GM12874 (cell line): Measurements from ENCODE around the gene NSFL1C.

ENCODE experiments used
- TF ChIP-seq, protein P1 (sequence below): IDR thresholded peaks from 2 replicates; pipeline ENCODE4 v1.5.1; 2011; ENCODE audit warnings: low read depth, mild to moderate bottlenecking, control low read depth, low read length, moderate library complexity; ENCODE audit not compliant: insufficient read depth

Gene NSFL1C

DNA sequence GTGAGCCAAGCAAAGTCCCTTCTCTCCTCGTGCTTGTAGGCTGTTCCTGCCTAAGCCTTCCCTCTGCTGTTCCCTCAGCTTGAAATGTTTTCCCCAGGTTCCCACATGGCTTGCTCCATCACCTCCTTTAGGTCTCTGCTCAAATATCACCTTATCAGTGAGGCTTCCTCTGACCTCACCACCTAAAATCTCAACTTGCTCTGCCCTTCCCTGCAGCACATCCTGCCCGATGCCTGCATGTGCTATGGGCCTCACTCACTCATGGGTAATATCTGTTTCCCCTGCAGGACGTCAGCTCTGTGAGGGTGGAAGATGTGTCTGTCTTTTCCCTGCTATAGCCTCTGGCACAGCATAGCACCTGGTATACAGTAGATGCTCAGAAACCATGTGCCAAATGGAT lies 43.9 kb downstream of the NSFL1C start:
- TF ChIP-seq, protein P1, sequence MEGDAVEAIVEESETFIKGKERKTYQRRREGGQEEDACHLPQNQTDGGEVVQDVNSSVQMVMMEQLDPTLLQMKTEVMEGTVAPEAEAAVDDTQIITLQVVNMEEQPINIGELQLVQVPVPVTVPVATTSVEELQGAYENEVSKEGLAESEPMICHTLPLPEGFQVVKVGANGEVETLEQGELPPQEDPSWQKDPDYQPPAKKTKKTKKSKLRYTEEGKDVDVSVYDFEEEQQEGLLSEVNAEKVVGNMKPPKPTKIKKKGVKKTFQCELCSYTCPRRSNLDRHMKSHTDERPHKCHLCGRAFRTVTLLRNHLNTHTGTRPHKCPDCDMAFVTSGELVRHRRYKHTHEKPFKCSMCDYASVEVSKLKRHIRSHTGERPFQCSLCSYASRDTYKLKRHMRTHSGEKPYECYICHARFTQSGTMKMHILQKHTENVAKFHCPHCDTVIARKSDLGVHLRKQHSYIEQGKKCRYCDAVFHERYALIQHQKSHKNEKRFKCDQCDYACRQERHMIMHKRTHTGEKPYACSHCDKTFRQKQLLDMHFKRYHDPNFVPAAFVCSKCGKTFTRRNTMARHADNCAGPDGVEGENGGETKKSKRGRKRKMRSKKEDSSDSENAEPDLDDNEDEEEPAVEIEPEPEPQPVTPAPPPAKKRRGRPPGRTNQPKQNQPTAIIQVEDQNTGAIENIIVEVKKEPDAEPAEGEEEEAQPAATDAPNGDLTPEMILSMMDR, result no peak

DNA sequence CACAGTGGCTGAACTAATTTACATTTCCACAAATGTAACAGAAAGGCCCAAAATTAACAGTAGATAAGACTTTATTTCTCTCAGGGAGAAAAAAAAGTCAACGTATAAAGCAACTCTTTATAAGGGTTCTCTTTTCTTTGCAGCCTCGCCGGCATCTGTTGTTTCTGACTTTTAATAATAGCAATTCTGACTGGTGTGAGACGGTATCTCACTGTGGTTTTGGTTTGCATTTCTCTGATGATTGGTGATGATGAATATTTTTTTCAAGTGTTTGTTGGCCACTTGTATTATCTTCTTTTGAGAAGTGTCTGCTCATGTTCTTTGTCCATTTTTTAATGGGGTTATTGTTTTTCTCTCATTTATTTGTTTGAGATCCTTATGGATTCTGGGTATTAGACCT lies 46.6 kb downstream of the NSFL1C start:
- TF ChIP-seq, protein P1, result no peak

DNA sequence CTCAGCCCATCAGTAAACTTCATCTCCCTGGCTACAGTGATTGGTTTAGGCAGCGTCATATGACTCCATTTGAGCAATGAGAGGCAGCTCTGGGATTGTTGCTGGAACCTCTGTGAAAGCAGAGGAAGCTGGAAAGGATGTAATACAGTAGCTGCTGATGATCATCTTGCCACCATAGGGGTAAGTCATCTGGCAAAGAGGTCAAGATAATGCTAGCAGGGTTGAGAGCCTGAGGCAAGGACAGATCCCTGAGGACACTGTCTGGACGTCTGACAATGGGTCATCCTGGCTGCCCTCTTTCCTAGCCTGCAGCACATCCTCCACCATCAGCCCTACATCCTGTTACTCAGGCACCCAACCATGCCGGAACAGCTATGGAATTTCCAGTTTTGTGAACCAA lies 48.3 kb downstream of the NSFL1C start:
- TF ChIP-seq, protein P1, result no peak

DNA sequence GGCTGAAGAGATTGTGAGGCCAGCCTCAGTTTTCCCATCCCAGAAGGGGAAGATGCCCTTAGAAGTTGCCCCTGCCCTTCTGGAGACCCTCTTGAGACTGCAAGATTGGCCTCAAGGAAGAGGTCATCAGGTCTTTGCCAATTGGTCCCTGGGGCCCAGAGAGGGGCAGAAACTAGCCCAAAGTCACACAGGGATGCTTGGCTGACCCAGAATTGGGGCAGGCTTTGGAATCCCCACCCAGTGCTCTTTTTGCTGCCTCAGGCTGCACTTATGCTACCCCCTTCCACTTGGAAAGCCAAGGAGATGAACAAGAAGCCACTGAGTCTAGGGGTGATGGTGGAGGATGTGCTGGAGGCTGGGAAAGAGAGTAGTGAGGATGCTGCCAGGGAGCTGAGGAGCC lies 48.9 kb downstream of the NSFL1C start:
- TF ChIP-seq, protein P1, result no peak

DNA sequence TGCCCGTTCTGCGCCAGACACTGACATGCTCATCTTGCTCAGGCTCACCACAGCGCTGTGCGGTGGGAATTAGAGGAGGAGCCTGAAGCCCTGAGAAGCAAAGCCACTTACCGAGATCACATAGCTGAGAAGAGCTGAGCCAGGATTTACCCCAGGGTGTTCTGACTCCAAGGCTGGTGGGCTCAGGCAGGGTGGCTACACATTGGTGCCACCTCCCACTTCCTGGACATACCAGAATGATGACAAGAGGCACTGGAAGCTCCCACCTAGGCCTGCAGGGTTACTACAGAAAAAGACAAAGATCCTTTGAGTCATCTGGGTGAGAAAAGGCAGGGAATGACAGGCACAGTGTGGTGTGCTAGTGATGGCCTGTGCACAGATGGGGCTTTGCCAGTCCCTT lies 49.4 kb downstream of the NSFL1C start:
- TF ChIP-seq, protein P1, result no peak

DNA sequence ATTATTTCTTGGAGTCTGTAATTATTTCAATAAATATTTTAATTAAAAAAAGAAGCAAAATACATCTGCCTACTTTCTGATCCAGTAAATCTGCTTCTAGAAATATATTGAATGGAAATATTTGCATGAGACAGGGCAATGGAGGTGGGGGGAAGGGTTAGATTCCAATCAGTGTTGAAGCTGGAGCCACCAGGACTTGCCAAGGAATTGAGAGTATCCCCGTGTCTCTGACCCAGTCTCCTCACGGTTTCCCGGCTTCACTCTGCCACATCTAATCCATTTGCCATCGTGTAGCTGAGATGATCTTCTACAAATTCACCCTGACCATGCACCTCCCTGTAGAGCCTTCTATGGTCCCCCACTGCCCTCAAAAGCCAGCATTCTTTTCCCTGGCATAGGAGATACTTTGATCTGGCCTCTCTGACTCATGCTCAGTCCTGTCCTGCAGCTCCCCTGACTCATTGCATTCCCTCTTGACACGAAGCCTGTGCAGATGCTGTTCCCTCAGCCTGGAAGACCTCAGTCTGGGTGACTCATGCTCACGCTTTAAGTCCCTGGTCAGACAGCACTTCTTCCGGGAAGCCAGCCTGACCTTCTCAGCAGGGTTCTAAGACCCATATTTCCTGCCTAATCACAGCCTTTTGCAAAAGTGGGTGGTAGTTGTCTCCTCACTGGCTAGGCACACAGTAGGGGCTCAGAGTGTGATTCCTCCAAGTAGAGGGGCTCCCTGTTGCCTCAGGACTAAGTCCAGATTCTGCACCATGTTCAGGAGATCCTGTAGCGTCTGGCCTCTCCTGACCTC lies 50.8 kb downstream of the NSFL1C start:
- TF ChIP-seq, protein P1, result no peak

DNA sequence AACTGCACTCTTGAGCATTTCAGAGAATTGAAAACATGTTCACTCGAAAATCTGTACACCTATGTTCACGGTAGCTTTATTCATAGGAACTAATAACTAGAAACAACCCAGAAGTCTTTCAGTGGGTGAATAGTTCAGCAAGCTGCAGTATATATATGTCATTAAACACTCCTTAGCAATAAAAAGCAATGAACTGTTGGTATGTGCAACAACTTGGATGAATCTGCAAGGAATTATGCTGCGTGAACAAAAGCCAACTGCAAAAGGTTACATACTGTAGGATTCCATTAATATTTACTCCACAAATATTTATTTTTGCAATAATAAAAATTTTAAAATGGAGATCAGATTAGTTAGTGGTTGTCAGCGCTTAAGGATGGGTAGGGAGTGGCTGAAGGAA lies 51.7 kb downstream of the NSFL1C start:
- TF ChIP-seq, protein P1, result no peak
